ENCODE results near the gene CCDC9.

The CCDC9 gene

GRCh38 chr19:47227352-47228167, 28.8 kb upstream of the CCDC9 start:
- ATAC-seq = peak; percentile 51

GRCh38 chr19:47228168-47228936, 28.0 kb upstream of the CCDC9 start:
- peak; percentile 3 for ATAC-seq

More at GRCh38 chr19:47227352-47228167, 28.8 kb upstream of the CCDC9 start:
- TF ChIP-seq CSRNP3 (CRISPR knock-in tag; IDR thresholded peaks at IDR 0.05) (0 out of 2 replicates have a peak, but pooled peaks have one; percentile 57), PATZ1 (CRISPR knock-in tag; IDR thresholded peaks at IDR 0.05; ENCODE audit: borderline replicate concordance) (0 out of 2 replicates have a peak, but pooled peaks have one; percentile 25), OSR1 (CRISPR knock-in tag; IDR thresholded peaks at IDR 0.05) (no peak)

GRCh38 chr19:47228937-47229675, 27.2 kb upstream of the CCDC9 start:
- ATAC-seq = peak; percentile 3; the same call in 2 of the 3 replicates
- TF ChIP-seq TCF4 (CRISPR knock-in tag; IDR thresholded peaks at IDR 0.05; ENCODE audit: borderline replicate concordance) (no peak), CSRNP3 (CRISPR knock-in tag; IDR thresholded peaks at IDR 0.05) (no peak), ZNF8 (CRISPR knock-in tag; IDR thresholded peaks at IDR 0.05) (no peak), ZNF565 (CRISPR knock-in tag; conservative IDR thresholded peaks at IDR 0.05; ENCODE audit: low read depth) (no peak), ZFP3 (CRISPR knock-in tag; IDR thresholded peaks at IDR 0.05) (no peak), ZFP30 (CRISPR knock-in tag; IDR thresholded peaks at IDR 0.05) (no peak), PATZ1 (CRISPR knock-in tag; IDR thresholded peaks at IDR 0.05; ENCODE audit: borderline replicate concordance) (no peak), ESRRG (CRISPR knock-in tag; IDR thresholded peaks at IDR 0.05) (no peak), PPARA (CRISPR knock-in tag; IDR thresholded peaks at IDR 0.05; ENCODE audit: borderline replicate concordance) (no peak), POU6F1 (CRISPR knock-in tag; IDR thresholded peaks at IDR 0.05; ENCODE audit: borderline replicate concordance, low read depth) (no peak), ZC3H10 (CRISPR knock-in tag; IDR thresholded peaks at IDR 0.05) (no peak), ZNF70 (CRISPR knock-in tag; IDR thresholded peaks at IDR 0.05) (no peak), RARB (CRISPR knock-in tag; IDR thresholded peaks at IDR 0.05) (no peak), TOX (CRISPR knock-in tag; IDR thresholded peaks at IDR 0.05; ENCODE audit: borderline replicate concordance) (no peak)

More at GRCh38 chr19:47228168-47228936, 28.0 kb upstream of the CCDC9 start:
- no peak for TF ChIP-seq TSHZ2 (CRISPR knock-in tag; IDR thresholded peaks at IDR 0.05)

Measured in SK-N-SH treated with all-trans-retinoic acid at 6 μM for 48 hours (cell line).